Fibroblast of upper back skin (primary cell): ENCODE measurements around the gene IQCB1.
A peak's percentile ranks its signal among the peaks of the same experiment; 100 is the strongest.
"Not testable (repeated sequence)": the region's sequence is repeated elsewhere in the genome, so short reads cannot be mapped to it uniquely, and the experiment has no call there.

Experiments used
- DNase-seq: peaks from one replicate; pipeline ENCODE4 v3.0.0-alpha.2; 2013

The IQCB1 gene

GRCh38 chr3:121803771-121804320, 31.0 kb downstream of the IQCB1 start:
- DNase-seq: no peak

DNA sequence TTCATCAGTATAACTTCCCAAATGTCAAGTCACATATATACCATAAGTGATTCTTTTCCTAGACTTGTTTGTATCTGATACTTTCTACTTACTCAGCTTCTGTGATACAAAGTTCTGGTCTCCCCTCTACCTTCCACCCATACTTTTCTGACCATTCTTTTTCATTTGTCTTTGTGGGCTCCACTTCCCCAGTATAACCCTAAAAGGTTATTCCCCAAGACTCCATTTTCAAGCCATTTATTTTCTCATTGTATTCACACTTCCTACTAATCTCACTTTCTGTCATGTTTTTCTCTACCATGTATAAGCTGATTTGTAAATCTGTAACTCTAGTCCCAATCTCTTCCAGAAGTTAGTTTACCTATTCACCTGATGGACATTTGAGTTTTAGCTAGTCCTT, 34.0 kb downstream of the IQCB1 start:
- no peak for DNase-seq

- DNase-seq: no peak
Measured at GRCh38 chr3:121796970-121797369, 37.9 kb downstream of the IQCB1 start.

DNA sequence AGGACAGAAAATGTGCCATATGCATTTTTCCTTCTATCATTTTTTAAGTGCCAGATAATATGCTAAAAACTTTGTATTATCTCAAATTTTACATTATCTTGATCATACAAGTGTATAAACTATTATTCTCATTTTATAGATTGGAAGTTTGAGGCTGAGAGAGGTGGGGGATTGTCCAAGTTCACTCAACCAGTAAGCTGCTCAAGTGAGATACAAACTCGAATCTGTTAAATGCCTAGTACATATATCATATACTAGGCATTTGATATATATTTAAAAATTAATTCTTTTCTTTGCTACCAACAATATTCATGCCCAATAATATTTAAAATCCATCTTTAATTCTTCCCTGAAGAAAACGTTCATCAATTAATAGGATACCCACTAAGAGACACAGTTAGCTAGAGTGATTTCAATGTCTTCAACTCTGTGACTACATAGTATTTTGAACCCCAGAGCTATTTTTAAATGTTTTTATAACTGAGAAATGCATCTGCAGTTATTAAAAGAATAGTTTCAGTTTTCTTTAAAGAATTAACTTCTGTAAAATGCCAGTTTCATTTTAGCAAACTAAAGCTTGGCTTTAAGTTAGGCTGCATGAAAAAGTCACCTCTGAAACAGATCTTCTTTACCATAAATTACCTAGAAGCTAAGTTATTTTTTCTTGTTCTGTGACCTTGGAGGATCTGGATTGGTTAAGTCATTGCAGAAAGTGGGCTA, 40.4 kb downstream of the IQCB1 start:
- DNase-seq: no peak

GRCh38 chr3:121793078-121793477, 41.8 kb downstream of the IQCB1 start:
- DNase-seq: no peak

DNA sequence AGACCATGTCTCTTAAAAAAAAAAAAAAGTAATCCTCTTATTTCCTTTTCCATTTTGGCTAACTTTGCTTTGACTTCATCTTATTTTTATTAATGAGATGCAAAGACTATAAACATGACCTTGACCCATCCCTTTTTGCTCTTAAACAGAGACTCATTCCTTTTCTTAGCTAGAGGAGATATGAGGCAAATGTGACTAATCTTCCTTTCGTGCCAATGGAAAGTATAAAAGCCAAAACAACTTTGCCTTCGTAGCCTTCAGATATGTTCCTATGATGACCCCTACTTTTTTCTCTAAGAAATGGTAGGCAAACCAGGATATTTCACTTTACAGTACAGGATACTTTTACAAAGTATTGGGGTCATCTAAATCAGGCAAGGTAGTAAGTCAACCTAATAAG, 48.4 kb downstream of the IQCB1 start:
- no peak for DNase-seq

DNA sequence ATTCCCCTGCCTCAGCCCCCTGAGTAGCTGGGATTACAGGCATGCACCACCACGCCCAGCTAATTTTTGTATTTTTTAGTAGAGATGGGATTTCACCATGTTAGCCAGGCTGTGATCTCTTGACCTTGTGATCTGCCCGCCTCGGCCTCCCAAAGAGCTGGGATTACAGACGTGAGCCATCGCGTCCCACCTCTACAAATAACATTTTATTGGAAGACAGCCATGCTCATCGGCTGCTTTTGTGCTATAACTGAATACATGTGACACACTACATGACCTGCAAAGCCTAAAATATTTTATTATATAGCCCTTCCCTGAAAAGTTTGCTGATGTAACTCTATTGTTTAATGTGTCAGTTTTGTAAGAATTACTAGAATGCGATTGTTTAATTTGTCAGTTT, 52.1 kb downstream of the IQCB1 start:
- not testable (repeated sequence) for DNase-seq

DNA sequence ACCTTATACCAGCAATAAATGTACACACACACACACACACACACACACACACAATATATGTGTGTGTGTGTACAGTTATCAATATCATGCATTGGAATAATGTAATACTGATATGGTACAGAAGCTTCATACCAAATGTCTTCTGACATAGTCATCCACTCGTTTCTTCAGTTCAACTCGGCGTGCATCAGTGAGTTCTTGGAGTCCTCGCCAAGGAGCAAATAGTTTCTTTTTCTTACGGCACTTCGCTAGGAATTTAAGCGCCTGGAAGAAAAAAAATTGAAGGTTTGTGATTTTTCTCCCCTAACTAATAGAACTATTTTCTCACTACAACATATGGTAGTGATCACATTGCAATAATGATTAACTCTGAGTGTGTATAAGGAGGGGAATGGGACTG, 53.2 kb downstream of the IQCB1 start:
- DNase-seq: no peak

DNA sequence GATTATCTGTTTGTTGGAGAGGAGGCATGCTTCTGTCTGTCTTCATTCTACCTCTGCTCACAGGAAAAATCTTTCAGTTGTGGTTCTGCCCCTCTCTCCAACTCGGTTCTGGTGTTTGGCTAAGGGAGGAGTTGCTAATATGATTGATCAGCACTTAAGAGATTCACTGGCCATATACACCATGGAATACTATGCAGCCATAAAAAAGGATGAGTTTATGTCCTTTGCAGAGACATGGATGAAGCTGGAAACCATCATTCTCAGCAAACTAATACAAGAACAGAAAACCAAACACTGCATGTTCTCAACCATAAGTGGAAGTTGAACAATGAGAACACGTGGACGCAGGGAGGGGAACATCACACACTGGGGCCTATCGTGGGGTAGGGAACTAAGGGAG, 59.8 kb downstream of the IQCB1 start:
- DNase-seq: not testable (repeated sequence)

- DNase-seq: no peak
Measured at GRCh38 chr3:121769246-121769645, 65.6 kb downstream of the IQCB1 start.

- DNase-seq: no peak
Measured at GRCh38 chr3:121768452-121768851, 66.4 kb downstream of the IQCB1 start.

DNA sequence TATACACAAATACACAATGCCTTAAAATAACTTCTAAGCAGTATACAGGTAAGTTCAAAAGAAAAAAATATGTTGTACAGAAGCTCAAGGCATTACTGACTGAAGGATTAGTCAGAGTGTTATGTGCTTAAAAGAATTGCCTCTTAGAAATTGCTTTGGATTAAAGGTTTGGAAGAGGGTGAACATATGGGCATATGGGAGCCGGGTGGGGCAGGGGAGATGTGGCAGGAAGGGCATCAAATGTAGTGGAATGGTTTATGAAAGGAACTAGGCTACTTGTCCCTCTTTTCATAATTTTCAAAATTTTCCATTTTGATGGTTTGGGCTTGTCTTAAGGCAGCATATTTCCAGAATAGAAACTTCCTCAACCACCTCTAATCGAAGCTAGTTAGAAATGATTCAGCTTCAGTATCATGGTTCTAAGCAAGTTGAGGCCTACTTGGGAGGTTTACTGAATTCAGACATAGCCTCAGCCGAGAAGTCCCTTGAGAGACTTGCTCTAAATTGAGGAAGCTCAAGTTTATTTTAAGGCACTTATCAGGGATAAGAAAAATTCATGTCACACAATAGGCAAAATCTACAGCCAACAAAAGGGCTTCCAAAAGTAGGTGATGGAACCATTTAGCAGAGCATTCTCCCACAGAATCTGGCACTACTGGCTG, 75.2 kb downstream of the IQCB1 start:
- DNase-seq: no peak

GRCh38 chr3:121758727-121759450, 76.0 kb downstream of the IQCB1 start:
- DNase-seq: no peak

- no peak for DNase-seq
Measured at GRCh38 chr3:121757812-121758545, 76.9 kb downstream of the IQCB1 start.

- no peak for DNase-seq
Measured at GRCh38 chr3:121757087-121757811, 77.6 kb downstream of the IQCB1 start.

DNA sequence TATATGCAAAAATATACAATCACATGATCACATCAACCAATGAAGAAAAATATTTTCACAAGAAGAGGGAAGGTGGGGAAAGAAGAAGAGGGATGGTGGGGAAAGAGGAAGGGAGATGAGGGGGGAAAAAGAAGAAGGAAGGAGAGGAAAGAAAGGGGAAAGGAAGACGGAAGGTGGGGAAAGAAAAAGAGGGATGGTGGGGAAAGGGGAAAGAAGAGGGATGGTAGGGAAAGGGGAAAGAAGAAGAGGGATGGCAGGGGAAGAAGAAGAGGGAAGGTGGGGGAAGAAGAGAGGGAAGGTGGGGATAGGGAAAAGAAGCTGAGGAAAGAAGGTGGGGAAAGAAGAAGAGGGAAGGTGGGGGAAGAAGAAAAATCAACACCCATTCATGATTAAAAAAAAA, 82.1 kb downstream of the IQCB1 start:
- DNase-seq: no peak

DNA sequence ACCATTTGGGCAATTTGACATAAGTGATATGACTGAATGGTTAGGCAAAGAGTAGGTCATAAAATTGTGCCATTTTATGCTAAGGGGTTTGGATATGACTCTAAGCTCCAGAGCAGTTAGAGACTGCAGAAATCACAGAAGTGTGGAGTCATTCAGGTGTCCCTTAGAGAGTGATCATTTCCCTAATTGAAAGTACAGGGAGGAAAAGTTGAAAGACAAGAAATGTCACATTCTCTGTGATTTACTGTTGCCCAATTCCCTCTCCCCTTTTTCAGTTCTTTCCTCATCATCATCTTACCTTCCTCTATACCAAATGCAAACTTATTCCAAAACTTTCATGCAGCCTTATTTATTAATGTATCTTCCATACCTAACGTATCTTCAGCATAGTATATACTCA, 82.6 kb downstream of the IQCB1 start:
- DNase-seq: no peak

- no peak for DNase-seq
Measured at GRCh38 chr3:121750087-121750415, 84.8 kb downstream of the IQCB1 start.

GRCh38 chr3:121749276-121750086, 85.4 kb downstream of the IQCB1 start, which contains the start of gene GOLGB1:
GOLGB1 (minus strand) TSS chr3:121749741; CDS start chr3:121730971, 18,770 bp downstream.
- peak; percentile 99 for DNase-seq

- DNase-seq: peak; percentile 6
Measured at GRCh38 chr3:121748680-121749275, 86.1 kb downstream of the IQCB1 start.

GRCh38 chr3:121747976-121748375, 86.9 kb downstream of the IQCB1 start:
- DNase-seq: no peak
